ENCODE measurements around the gene C10orf143.
"Not testable (repeated sequence)": the region's sequence is repeated elsewhere in the genome, so short reads cannot be mapped to it uniquely, and the experiment has no call there.

The C10orf143 gene

DNA sequence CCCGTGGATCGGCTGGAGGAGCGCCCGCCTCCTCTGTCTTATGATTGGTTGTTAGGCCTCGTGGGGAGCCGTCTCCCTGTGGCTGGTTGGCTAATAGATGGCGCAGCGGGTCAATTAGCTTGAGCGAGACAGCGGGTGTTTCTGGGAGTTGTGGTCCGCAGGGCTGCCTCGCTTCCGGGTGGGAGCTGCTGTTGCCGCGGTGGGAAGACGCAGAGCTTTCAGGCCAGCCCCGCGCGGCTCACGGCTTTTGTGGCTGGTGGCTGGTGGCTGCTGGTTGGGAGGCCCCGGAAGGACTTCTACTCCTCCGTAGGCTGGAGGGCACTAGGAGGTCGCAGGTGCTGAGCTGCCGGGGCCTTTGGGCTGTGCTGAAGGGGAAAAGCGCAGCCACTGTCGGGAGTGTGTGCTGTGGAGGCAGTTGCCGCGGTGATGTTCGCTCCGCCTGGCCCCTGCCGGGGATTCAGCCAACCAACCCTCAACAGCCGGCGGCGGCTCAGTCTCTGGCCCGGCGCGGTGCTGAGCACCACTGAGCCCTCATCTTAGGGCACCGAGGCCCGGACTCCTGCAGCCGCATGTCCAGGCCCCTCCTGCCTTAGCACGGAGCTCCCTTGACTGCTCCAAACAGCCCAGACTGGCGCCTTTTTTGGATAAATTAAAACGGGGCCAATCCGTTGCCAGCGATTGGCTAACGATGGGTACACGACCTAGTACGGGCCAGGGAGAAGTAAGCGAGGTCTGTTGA, 652 bp upstream of the C10orf143 start:
- DNase-seq: peak; percentile 95

GRCh38 chr10:130109796-130110245, 809 bp downstream of the C10orf143 start:
- DNase-seq: peak; percentile 53

GRCh38 chr10:130108934-130109604, 1.6 kb downstream of the C10orf143 start:
- DNase-seq: no peak

GRCh38 chr10:130108146-130108545, 2.5 kb downstream of the C10orf143 start:
- DNase-seq: peak; percentile 13

GRCh38 chr10:130105724-130106123, 4.9 kb downstream of the C10orf143 start:
- no peak for DNase-seq

- no peak for DNase-seq
These were observed 11.3 kb downstream of the C10orf143 start for GRCh38 chr10:130099344-130099743.

GRCh38 chr10:130090565-130090964, 20.1 kb downstream of the C10orf143 start:
- DNase-seq: not testable (repeated sequence)

DNA sequence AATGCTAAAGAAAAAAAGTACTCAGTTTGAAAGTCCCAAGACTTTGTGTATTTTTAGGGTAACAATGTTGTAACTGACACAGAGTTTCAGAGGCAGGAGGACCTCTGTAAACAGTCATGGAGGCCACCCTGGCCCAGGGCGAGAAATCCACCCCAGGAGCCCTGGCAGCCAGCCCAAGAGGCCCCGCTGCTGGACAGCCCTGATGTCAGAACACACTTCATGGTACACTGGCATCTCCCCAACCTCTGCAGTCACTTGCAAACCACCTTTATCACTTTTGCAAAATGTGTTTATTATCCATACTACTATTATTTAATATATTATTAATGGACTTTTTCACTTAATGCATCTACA, 30.2 kb downstream of the C10orf143 start:
- no peak for DNase-seq

DNA sequence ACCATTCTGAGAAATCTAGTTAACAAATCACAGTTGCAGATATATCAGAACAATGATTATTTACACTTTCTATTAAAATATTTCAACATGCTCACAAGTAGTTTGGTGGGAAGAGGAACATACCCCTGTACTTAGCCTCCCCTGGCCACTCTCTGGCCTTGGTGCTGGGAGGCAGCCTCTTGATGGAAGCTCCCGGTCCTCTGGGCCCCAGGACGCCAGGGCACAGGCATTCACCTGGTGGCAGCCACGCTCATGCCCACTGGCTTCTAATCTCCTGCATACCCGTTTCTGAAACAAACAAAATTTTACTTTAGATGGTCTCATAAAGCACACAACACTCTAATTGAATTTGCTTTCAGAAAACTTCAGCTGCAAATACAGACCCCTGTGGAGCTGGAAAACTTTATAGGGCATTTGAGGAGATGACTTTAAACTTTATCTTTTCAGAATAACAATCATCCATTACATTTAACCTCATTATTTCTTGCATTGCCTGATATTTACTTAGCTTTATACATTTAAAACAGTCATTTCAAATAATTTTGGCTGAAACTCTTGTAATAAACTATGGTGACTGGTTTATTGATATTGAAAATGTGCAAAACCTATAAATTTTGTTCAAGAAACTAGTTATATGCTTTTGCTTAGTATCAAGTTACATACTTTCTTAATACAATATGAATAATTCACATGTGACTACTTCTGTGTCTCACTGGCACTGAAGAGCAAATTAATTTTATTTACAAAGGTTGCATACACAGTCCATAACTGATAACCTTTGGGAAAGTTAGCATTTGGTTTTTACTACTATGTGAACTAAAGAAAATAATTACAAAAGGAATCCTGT, 30.8 kb downstream of the C10orf143 start:
- no peak for DNase-seq

DNA sequence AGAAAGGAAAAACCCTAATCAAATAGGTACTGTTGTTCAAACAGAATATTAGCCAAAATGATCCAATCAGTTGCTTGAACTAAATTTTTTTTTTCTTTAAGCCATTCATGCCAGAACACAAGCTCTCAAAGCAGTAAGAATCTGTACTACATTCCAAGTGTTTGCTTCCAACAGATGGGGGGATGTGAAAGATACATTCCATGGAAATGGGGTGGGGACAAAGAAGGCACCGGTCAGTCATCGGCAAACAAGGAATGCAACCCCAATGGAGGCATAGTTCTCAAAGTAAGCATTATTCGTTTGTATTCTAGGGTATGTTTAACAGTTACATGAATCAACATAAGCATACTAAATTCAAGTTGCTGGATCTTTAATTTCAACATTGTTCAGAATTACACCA, 32.5 kb downstream of the C10orf143 start:
- DNase-seq: no peak

- DNase-seq: no peak
These were observed 33.9 kb downstream of the C10orf143 start for GRCh38 chr10:130076681-130077080.

DNA sequence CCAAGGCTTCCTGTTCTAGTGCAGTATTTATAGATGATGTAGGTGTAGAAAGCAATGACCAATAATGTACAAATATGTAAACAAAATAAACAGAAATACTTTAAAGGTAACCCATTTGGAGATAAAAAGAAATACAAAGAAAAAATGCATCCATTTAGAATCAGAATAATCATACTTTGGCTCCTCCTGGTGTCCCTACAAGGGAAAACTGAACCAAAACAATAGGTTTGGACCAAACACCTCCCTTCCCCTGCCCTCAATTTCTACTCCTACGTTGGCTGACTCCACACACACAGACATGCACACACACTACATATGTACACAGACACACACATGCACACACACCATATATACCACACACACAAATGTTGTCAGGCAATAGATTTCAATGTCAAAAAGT, 36.0 kb downstream of the C10orf143 start:
- no peak for DNase-seq

DNA sequence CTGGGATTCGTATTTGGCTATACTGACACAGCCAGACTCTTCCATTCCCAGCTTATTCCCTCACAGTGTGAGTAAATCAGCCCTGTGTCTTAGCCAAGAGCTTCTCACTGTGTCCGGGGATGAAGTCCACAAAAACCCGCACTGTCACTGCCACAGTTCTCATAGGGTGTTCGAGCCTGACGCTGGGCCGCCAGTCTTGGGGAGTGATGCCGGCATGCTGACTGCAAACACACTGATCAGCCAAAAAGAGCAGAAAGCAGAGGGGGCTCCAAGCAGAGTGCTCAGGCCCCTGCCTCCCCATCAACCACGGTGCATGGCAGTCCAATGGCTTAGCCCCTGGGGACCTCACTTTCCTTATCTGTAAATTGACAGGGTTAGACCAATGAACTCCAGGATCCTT, 36.7 kb downstream of the C10orf143 start:
- DNase-seq: no peak

- DNase-seq: no peak
These were observed 38.4 kb downstream of the C10orf143 start for GRCh38 chr10:130072247-130072646.

DNA sequence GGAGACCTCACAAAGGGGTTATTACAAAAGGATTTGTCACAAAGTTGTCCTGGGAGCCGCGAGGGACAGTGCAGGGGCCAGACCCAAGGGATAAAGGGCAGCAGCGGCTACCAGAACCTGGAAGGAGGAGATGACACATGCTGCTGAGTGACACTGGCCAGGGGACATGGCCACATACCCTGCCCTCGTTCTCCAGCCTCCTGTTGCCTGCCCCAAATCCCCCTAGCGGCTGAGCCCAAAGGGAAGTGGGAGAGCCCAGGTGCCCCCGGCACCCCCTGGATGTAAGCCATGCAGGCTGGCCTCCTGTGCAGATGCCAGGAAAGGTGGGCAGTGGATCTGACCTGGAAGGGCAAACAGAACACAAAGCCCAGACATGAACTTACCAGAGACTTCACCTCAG, 42.7 kb downstream of the C10orf143 start:
- no peak for DNase-seq

DNA sequence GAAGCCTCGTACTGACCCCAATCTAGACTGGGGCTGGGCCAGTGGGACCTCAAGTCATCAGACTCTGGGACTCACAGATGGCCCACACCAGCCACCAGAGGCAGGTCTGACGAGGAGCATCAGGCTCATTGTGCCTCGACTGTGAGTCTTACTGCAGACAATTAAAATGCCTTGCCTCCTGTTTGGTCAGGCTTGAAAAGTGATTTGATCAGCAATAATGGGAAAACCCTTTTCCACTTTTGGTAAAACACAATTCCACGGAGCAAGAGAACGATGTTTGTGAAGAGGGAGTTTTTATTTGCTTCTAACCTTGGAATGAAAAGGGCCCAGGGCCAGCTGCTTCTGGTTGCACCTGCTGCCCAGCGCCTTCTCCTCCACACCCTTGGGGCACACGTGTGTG, 43.9 kb downstream of the C10orf143 start:
- DNase-seq: no peak

DNA sequence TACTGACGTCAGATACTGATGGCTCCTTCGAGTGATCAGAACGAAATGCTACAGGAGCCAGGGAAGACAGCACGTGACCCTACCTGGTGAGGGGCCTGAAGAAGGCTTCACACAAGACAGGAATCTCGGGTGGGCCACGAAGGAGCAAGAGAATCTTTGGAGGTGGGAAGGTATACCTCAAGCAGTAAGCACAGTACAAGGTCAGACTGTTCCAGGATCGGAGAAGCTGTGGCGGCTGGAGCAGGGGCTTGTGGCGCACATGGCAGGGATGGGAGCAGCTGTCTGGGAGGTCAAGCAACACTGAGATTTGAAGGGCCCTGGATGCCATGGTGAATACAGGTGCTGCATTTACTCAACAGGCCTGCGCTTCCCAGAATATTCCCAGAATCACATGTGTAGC, 45.4 kb downstream of the C10orf143 start:
- DNase-seq: no peak

GRCh38 chr10:130064783-130065182, 45.8 kb downstream of the C10orf143 start:
- DNase-seq: no peak

DNA sequence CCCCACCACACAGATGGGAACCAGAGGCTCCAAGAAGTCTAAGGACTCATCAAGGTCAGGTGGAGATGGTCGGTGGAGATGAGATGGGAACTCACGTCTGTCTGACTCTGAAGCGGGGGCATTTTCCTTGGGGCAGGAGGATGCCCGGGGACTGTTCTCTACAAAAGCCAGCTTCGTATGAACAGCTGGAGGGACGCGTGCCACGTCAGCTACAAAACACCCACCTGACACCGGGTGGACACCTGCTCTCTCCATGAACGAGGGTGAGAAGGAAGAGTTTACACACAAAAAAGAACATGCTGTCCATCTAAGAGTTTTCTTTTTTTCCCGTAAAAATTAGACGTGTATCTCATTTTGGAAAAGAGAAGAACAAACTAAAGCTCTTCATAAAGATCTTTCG, 47.7 kb downstream of the C10orf143 start:
- DNase-seq: no peak

GRCh38 chr10:130062201-130062600, 48.4 kb downstream of the C10orf143 start:
- no peak for DNase-seq

DNA sequence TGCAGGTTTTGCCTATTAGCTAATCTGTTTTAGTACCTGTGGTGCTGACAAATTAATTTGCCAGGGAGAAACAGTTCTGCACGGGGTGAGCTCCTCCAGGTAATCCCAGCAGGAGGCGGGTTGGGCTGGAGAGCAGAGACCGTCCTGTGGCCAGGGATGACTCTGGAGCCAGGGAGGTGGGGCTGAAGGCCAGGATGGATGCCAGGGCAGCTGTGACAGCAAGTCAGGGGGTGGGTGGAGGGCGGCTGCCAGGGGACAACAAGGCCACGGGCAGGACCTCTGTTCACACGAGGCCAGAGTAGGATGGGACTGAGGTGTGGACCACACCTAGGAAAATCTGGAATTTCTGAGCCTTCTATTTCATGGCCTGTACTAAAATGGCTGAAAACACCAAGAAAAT, 48.9 kb downstream of the C10orf143 start:
- no peak for DNase-seq

- no peak for DNase-seq
These were observed 56.6 kb downstream of the C10orf143 start for GRCh38 chr10:130054021-130054420.

DNA sequence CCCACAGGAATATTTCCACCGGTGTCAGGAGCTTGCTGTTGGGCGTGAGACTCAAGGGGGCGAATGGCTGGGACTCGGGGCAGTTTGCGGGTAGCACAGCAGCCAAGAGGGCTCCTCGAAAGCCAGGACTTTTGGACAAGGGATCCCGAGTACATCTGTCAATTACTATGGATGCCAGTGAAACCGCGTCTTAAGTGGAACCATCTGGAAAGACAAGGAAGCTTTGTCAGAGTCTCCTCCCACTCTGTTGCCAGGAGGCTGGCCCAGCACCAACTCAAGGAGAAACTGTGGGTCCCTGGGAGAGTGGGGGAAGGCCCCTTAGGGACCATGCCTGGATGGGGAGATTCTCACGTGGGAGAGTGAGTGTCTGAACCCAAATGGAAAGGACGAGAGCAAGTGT, 57.1 kb downstream of the C10orf143 start:
- DNase-seq: no peak

GRCh38 chr10:130052193-130052592, 58.4 kb downstream of the C10orf143 start:
- no peak for DNase-seq

Data from stimulated activated naive CD4-positive, alpha-beta T cell treated with Interleukin-2 at 50 U/mL for 16 hours (primary cell).